Measurements from ENCODE around the gene SEMA5A. TPM values are rescaled to one million over a fixed set of nuclear protein-coding genes. Genes with fewer than 3 reads are reported as not detected.

SEMA5A gene
- total RNA-seq, 2 donors from 2014 or later, result 13.3 to 17.6 TPM

DNA sequence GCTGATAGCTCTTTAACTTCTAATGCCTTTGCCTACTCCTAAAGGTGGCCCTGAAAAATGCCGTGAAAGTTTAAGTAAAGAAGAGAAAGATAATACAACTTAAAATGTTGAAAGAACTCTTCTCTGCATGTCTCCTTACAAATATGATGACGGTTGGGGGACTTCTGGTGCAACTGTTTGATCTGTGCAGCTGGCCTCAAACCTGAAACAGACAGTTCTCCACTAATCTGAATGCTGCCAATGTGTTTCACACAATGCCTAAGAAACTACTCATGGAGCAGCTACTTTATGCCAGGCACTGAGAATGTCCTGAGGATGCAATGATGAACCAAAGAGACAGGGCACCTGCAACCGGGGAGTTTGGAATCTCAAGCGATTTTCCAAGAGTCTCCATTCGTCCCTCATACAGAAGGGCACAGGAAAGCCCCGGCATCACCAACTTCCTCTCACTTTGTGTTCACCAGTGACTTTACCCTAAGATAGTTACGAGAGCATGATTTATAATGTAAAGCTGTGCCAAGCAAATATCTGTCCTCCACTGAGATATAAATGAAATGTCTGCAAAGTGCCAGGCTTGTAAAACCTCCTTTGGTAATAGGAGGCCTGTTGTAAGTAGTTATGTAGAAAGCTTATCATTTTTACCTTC lies 455.4 kb downstream of the SEMA5A start:
- Histone ChIP-seq H3K27me3 (replicated peaks; ENCODE audit: insufficient read depth) (no peaks in the 10 kb centered on the region), H3K9me3 (no peaks in the 10 kb centered on the region), H3K27ac (no peak overlapping the region), H3K4me1 (ENCODE audit: control insufficient read depth in 1 of 2, low read depth in 2 of 2) (no peaks in the 10 kb centered on the region), H3K4me3 (no peak overlapping the region), H3K36me3 (no peaks in the 10 kb centered on the region)
- DNase-seq (ENCODE audit: low spot score), result no peak
- TF ChIP-seq, protein P1, sequence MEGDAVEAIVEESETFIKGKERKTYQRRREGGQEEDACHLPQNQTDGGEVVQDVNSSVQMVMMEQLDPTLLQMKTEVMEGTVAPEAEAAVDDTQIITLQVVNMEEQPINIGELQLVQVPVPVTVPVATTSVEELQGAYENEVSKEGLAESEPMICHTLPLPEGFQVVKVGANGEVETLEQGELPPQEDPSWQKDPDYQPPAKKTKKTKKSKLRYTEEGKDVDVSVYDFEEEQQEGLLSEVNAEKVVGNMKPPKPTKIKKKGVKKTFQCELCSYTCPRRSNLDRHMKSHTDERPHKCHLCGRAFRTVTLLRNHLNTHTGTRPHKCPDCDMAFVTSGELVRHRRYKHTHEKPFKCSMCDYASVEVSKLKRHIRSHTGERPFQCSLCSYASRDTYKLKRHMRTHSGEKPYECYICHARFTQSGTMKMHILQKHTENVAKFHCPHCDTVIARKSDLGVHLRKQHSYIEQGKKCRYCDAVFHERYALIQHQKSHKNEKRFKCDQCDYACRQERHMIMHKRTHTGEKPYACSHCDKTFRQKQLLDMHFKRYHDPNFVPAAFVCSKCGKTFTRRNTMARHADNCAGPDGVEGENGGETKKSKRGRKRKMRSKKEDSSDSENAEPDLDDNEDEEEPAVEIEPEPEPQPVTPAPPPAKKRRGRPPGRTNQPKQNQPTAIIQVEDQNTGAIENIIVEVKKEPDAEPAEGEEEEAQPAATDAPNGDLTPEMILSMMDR (IDR thresholded peaks at IDR 0.05), result no peak
- ATAC-seq (ENCODE audit: insufficient number of reproducible peaks, low FRiP score, low read depth), result no peak

DNA sequence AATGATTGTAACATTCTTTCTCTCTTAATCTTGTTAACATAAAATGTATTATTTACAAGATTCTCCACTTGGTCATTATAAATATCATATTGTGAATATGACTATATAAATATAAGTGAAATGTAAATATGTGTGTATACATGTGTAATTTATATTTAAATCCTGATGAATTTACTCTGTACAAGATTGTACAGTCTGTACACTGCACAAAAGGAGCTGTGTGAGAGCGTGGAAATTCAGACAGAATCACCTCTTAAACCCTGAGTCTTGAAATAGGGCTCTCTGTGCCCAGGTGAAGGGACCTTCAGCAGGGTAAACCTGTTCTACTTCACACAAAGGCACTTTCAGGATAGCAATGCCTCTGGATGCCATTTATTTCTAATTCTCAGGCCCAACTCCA lies 456.0 kb downstream of the SEMA5A start:
- Histone ChIP-seq H3K36me3 (no peaks in the 10 kb centered on the region), H3K4me1 (ENCODE audit: control insufficient read depth in 1 of 2, low read depth in 2 of 2) (no peaks in the 10 kb centered on the region), H3K4me3 (no peak overlapping the region), H3K27me3 (replicated peaks; ENCODE audit: insufficient read depth) (no peaks in the 10 kb centered on the region), H3K27ac (no peak overlapping the region), H3K9me3 (no peaks in the 10 kb centered on the region)
- no peak for DNase-seq (ENCODE audit: low spot score)
- ATAC-seq (ENCODE audit: insufficient number of reproducible peaks, low FRiP score, low read depth), result no peak
- TF ChIP-seq, protein P1 (IDR thresholded peaks at IDR 0.05), result no peak

DNA sequence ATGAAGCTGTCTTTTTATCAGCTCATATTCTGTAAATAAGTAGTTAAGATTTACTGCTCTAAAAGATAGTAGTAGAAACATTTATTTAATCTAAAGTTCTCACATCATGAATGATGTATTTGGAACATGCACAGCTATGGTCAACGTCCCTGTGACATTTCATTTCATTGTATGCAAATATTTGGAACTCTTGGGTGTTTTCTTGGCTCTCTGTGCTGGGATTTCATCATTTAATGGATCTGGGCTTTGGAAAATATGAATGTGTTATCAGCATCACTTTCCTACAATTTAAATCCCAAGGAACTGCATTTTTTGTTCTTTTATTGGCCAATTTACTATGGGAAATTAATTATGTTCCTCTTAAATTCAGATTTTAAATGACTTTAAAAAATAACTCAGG lies 462.9 kb downstream of the SEMA5A start:
- H3K4me1 ChIP-seq (ENCODE audit: control insufficient read depth in 1 of 2, low read depth in 2 of 2), result no peaks in the 10 kb centered on the region
- peaks cover 4% of the 10 kb centered on the region for H3K36me3 ChIP-seq
- no peaks in the 10 kb centered on the region for H3K27me3 ChIP-seq (replicated peaks; ENCODE audit: insufficient read depth)
- TF ChIP-seq, protein P1 (IDR thresholded peaks at IDR 0.05), result no peak
- DNase-seq (ENCODE audit: low spot score), result no peak
- no peaks in the 10 kb centered on the region for H3K9me3 ChIP-seq
- H3K27ac ChIP-seq, result no peak overlapping the region
- H3K4me3 ChIP-seq, result no peak overlapping the region
- ATAC-seq (ENCODE audit: insufficient number of reproducible peaks, low FRiP score, low read depth), result no peak

DNA sequence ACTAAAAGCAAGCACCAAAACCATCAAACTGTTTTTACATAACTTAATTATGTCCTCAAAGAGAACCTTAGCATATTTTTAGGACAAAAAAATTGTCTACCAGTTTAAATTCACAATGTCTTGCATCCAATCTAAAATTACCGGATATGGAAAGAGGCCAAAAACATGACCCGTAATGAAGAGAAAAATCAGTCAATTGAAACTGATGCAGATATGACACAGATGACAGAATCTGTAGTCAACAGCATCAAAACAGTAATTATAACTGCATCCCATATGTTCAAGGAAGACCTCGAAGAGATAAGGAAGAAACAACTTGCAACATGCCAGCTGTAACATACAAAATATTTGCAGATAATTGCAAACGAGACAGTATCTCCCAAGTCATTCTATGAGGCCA lies 473.2 kb downstream of the SEMA5A start:
- TF ChIP-seq, protein P1 (IDR thresholded peaks at IDR 0.05), result no peak
- no peaks in the 10 kb centered on the region for H3K9me3 ChIP-seq
- H3K27me3 ChIP-seq (replicated peaks; ENCODE audit: insufficient read depth), result no peaks in the 10 kb centered on the region
- H3K27ac ChIP-seq, result no peak overlapping the region
- no peak for DNase-seq (ENCODE audit: low spot score)
- H3K4me3 ChIP-seq, result no peak overlapping the region
- no peak for ATAC-seq (ENCODE audit: insufficient number of reproducible peaks, low FRiP score, low read depth)
- H3K4me1 ChIP-seq (ENCODE audit: control insufficient read depth in 1 of 2, low read depth in 2 of 2), result no peaks in the 10 kb centered on the region
- H3K36me3 ChIP-seq, result no peaks in the 10 kb centered on the region

DNA sequence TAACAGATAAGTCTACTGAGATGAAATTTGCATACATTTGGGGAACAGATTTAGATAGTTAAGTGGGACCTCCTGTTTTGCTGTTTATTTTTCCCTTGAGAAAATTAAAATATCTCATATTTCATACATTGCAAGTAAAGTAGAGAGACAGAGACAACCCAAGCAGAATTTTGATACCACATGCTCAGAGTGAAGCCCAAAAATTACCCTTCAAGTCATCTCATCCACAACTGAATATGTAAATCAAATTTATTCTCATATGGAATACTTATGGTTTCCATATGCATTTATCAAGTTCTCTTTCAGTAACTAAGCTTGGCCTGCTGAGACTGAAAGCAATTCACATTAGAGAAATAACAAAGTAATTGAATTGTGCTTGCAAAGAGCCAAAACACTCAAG lies 474.4 kb downstream of the SEMA5A start:
- Histone ChIP-seq H3K4me3 (no peak overlapping the region), H3K4me1 (ENCODE audit: control insufficient read depth in 1 of 2, low read depth in 2 of 2) (no peaks in the 10 kb centered on the region), H3K9me3 (no peaks in the 10 kb centered on the region), H3K27me3 (replicated peaks; ENCODE audit: insufficient read depth) (no peaks in the 10 kb centered on the region), H3K36me3 (no peaks in the 10 kb centered on the region), H3K27ac (no peak overlapping the region)
- TF ChIP-seq, protein P1 (IDR thresholded peaks at IDR 0.05), result no peak
- DNase-seq (ENCODE audit: low spot score) (no peak), ATAC-seq (ENCODE audit: insufficient number of reproducible peaks, low FRiP score, low read depth) (no peak)
